Liver (tissue), 9 donors: ENCODE data around the gene E2F8. TPM values are rescaled to one million over a fixed set of nuclear protein-coding genes. Genes with fewer than 3 reads are reported as not detected.

Source experiments
- DNase-seq: peaks from one replicate; pipeline ENCODE4 v3.0.0-alpha.2; 2017; ENCODE audit warnings: low spot score
- H3K27ac ChIP-seq, 2 donors: one replicate each; pipeline ENCODE4 v1.7.0; 2013; ENCODE audit warnings: inconsistent platforms in 2 of 2, low read length in 2 of 2, control low read depth in 1 of 2, low read depth in 1 of 2, mild to moderate bottlenecking in 1 of 2
- H3K27me3 ChIP-seq, 4 donors: one replicate each; pipeline versions ENCODE4 v1.6.1 to v1.7.0; 2013; ENCODE audit warnings: low read length in 3 of 4, inconsistent platforms in 1 of 4, mild to moderate bottlenecking in 1 of 4, moderate library complexity in 1 of 4; ENCODE audit not compliant: control insufficient read depth in 4 of 4, insufficient read depth in 4 of 4
- H3K36me3 ChIP-seq, 4 donors: one replicate each; pipeline versions ENCODE4 v1.6.1 to v1.7.0; 2013; ENCODE audit warnings: low read length in 3 of 4, mild to moderate bottlenecking in 3 of 4, low read depth in 1 of 4, moderate library complexity in 1 of 4; ENCODE audit not compliant: control insufficient read depth in 4 of 4, insufficient read depth in 3 of 4
- H3K4me1 ChIP-seq, 4 donors: one replicate each; pipeline versions ENCODE4 v1.6.1 to v1.7.0; 2013; ENCODE audit warnings: low read length in 3 of 4, mild to moderate bottlenecking in 3 of 4, moderate library complexity in 1 of 4; ENCODE audit not compliant: control insufficient read depth in 4 of 4, insufficient read depth in 4 of 4
- H3K4me3 ChIP-seq, 3 donors: one replicate each; pipeline versions ENCODE4 v1.6.1 to v1.7.0; 2013; ENCODE audit warnings: low read length in 3 of 3, control low read depth in 1 of 3, low read depth in 1 of 3, mild to moderate bottlenecking in 1 of 3
- H3K9ac ChIP-seq, 2 donors: one replicate each; pipeline ENCODE4 v1.7.0; 2013; ENCODE audit warnings: low read length in 2 of 2, mild to moderate bottlenecking in 2 of 2, moderate library complexity in 2 of 2, control low read depth in 1 of 2, low read depth in 1 of 2
- H3K9me3 ChIP-seq, 4 donors: one replicate each; pipeline versions ENCODE4 v1.6.1 to v1.7.0; 2013; ENCODE audit warnings: low read length in 3 of 4; ENCODE audit not compliant: control insufficient read depth in 4 of 4
- EGR1 ChIP-seq, 2 donors: IDR thresholded peaks; 2 replicates each; pipeline ENCODE4 v1.6.1; 2016 to 2018; ENCODE audit warnings: antibody characterized with exemption in 2 of 2, low read depth in 2 of 2
- FOXA1 ChIP-seq: IDR thresholded peaks from 2 replicates; pipeline ENCODE4 v1.6.1; 2016; ENCODE audit warnings: antibody characterized with exemption
- FOXA2 ChIP-seq: IDR thresholded peaks from 2 replicates; pipeline ENCODE4 v1.6.1; 2016; ENCODE audit warnings: antibody characterized with exemption
- GABPA ChIP-seq, 2 donors: IDR thresholded peaks in 1 of 2; conservative IDR thresholded peaks in 1 of 2; 2 replicates each; pipeline ENCODE4 v1.6.1; 2016; ENCODE audit warnings: antibody characterized with exemption in 2 of 2, mild to moderate bottlenecking in 1 of 2, moderate library complexity in 1 of 2
- HNF4A ChIP-seq, 2 donors: conservative IDR thresholded peaks; 2 replicates each; pipeline ENCODE4 v1.6.1; 2016; ENCODE audit warnings: antibody characterized with exemption in 2 of 2, mild to moderate bottlenecking in 2 of 2
- HNF4G ChIP-seq: IDR thresholded peaks from 2 replicates; pipeline ENCODE4 v1.6.1; 2016; ENCODE audit warnings: antibody characterized with exemption
- JUND ChIP-seq, 2 donors: IDR thresholded peaks; 2 replicates each; pipeline ENCODE4 v1.6.1; 2016; ENCODE audit warnings: antibody characterized with exemption in 2 of 2
- NR2F2 ChIP-seq: IDR thresholded peaks from 2 replicates; pipeline ENCODE4 v1.6.1; 2016; ENCODE audit warnings: antibody characterized with exemption
- RAD21 ChIP-seq, 2 donors: IDR thresholded peaks; 2 replicates each; pipeline ENCODE4 v1.6.1; 2016; ENCODE audit warnings: antibody characterized with exemption in 2 of 2, mild to moderate bottlenecking in 2 of 2
- RXRA ChIP-seq, 2 donors: IDR thresholded peaks; 2 replicates each; pipeline ENCODE4 v1.6.1; 2017 to 2018; ENCODE audit warnings: antibody characterized with exemption in 2 of 2, mild to moderate bottlenecking in 1 of 2
- SP1 ChIP-seq: IDR thresholded peaks from 2 replicates; pipeline ENCODE4 v1.6.1; 2018; ENCODE audit warnings: antibody characterized with exemption, mild to moderate bottlenecking
- TAF1 ChIP-seq: conservative IDR thresholded peaks from 2 replicates; pipeline ENCODE4 v1.6.1; 2016; ENCODE audit warnings: antibody characterized with exemption, mild to moderate bottlenecking
- YY1 ChIP-seq: IDR thresholded peaks from 2 replicates; pipeline ENCODE4 v1.6.1; 2016; ENCODE audit warnings: antibody characterized with exemption, mild to moderate bottlenecking
- WGBS: extraction: QIAGEN DNeasy Blood & Tissue Kit; methylation state at CpG from one replicate; pipeline ENCODE4 v1.1.7; 2013; 5-methylcytosine and 5-hydroxymethylcytosine counted together
- polyA plus RNA-seq, 2 donors: library from polyadenylated mRNA; stranded (reverse) in 1 of 2; unstranded in 1 of 2; fragments of 200-250 nt in 1 of 2; fragments of >200 nt in 1 of 2; fragmentation: Nextera tagmentation in 1 of 2; extraction: Ambion mirVana in 1 of 2; gene quantifications; one replicate each; pipeline versions ENCODE4 v1.2.1 to v1.2.3, GENCODE V29; 2013 to 2015
- total RNA-seq, 2 donors: library from RNA; depleted of rRNA; stranded (reverse); fragments of >200 nt; gene quantifications; one replicate each; pipeline ENCODE4 v1.2.3, GENCODE V29; 2014
- TF ChIP-seq, protein P1 (sequence below): IDR thresholded peaks from 2 replicates; pipeline ENCODE4 v1.6.1; 2016; ENCODE audit warnings: antibody characterized with exemption, mild to moderate bottlenecking
- TF ChIP-seq, protein P2 (sequence below): IDR thresholded peaks from 2 replicates; pipeline ENCODE4 v1.6.1; 2016; ENCODE audit warnings: antibody characterized with exemption
- TF ChIP-seq, protein P3 (sequence below): IDR thresholded peaks from 2 replicates; pipeline ENCODE4 v1.6.1; 2016; ENCODE audit warnings: antibody characterized with exemption
- TF ChIP-seq, protein P4 (sequence below): fragments of 150-350 bp; IDR thresholded peaks from 2 replicates; pipeline ENCODE4 v1.5.1; 2017; ENCODE audit warnings: improper control_type of control experiment, low read depth, low read length; ENCODE audit not compliant: missing input control
- TF ChIP-seq, protein P5 (sequence below): IDR thresholded peaks from 2 replicates; pipeline ENCODE4 v1.6.1; 2016; ENCODE audit warnings: antibody characterized with exemption
- donor health status: healthy.
- donor health status: healthy.
- donor health status: healthy.
- donor health status: healthy.
- donor health status: healthy.

Gene E2F8
- total and polyA plus RNA-seq, 4 donors, result 0.14 to 9.6 (median 0.66) TPM; not detected in 1

DNA sequence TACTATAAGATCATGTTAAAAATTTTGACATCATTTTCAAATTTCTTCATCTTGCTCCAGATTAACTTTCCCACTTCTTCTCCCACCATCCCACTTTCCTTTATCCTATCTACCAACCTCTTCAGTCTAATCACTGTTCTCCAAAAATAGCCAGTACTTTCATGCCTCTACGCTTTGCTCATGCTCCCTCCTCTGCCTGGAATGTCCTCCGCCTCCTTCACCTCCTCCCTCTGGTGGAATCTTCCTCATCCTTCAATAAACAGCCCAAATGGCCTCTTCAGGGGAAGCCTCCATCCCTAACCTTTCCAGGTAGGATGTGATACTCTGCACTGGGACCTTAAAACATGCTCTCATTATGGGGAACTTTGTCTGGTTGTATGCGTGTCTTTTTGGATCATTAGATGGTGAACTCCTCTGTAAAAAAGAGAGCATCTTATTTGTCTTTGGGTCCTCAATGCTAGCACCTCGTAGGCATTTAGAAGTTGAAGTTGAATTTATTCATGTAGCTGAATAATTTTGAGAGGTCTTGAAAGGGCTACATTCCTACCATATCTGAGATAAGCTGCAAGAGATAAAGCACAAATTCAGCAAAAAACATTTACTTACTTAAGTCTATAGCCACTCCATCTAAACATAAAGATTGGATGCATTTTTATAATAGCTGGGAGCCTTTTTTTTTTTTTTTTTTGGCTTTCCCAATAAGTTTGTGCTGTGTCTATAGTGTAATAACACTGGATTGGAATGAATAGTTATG, 31.0 kb downstream of the E2F8 start:
- no peak for DNase-seq
- H3K27me3 ChIP-seq, result peaks cover 0 to 2% (median 0%) of the 10 kb centered on the region in 4 donors
- 60% methylated on average over 4 of the region's 4 CpGs for WGBS

More for the DNA sequence above, 31.0 kb downstream of the E2F8 start:
- Histone ChIP-seq H3K4me3 (no peak overlapping the region), H3K9ac (no peak overlapping the region), H3K36me3 (no peaks in the 10 kb centered on the region), H3K27ac (no peak overlapping the region), H3K4me1 (no peaks in the 10 kb centered on the region), H3K9me3 (no peaks in the 10 kb centered on the region)
- TF ChIP-seq, protein P1, sequence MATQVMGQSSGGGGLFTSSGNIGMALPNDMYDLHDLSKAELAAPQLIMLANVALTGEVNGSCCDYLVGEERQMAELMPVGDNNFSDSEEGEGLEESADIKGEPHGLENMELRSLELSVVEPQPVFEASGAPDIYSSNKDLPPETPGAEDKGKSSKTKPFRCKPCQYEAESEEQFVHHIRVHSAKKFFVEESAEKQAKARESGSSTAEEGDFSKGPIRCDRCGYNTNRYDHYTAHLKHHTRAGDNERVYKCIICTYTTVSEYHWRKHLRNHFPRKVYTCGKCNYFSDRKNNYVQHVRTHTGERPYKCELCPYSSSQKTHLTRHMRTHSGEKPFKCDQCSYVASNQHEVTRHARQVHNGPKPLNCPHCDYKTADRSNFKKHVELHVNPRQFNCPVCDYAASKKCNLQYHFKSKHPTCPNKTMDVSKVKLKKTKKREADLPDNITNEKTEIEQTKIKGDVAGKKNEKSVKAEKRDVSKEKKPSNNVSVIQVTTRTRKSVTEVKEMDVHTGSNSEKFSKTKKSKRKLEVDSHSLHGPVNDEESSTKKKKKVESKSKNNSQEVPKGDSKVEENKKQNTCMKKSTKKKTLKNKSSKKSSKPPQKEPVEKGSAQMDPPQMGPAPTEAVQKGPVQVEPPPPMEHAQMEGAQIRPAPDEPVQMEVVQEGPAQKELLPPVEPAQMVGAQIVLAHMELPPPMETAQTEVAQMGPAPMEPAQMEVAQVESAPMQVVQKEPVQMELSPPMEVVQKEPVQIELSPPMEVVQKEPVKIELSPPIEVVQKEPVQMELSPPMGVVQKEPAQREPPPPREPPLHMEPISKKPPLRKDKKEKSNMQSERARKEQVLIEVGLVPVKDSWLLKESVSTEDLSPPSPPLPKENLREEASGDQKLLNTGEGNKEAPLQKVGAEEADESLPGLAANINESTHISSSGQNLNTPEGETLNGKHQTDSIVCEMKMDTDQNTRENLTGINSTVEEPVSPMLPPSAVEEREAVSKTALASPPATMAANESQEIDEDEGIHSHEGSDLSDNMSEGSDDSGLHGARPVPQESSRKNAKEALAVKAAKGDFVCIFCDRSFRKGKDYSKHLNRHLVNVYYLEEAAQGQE, result no peak
- TF ChIP-seq, protein P2, sequence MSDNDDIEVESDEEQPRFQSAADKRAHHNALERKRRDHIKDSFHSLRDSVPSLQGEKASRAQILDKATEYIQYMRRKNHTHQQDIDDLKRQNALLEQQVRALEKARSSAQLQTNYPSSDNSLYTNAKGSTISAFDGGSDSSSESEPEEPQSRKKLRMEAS, result no peak
- TF ChIP-seq, protein P3, sequence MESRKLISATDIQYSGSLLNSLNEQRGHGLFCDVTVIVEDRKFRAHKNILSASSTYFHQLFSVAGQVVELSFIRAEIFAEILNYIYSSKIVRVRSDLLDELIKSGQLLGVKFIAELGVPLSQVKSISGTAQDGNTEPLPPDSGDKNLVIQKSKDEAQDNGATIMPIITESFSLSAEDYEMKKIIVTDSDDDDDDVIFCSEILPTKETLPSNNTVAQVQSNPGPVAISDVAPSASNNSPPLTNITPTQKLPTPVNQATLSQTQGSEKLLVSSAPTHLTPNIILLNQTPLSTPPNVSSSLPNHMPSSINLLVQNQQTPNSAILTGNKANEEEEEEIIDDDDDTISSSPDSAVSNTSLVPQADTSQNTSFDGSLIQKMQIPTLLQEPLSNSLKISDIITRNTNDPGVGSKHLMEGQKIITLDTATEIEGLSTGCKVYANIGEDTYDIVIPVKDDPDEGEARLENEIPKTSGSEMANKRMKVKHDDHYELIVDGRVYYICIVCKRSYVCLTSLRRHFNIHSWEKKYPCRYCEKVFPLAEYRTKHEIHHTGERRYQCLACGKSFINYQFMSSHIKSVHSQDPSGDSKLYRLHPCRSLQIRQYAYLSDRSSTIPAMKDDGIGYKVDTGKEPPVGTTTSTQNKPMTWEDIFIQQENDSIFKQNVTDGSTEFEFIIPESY, result no peak
- TF ChIP-seq, protein P4, sequence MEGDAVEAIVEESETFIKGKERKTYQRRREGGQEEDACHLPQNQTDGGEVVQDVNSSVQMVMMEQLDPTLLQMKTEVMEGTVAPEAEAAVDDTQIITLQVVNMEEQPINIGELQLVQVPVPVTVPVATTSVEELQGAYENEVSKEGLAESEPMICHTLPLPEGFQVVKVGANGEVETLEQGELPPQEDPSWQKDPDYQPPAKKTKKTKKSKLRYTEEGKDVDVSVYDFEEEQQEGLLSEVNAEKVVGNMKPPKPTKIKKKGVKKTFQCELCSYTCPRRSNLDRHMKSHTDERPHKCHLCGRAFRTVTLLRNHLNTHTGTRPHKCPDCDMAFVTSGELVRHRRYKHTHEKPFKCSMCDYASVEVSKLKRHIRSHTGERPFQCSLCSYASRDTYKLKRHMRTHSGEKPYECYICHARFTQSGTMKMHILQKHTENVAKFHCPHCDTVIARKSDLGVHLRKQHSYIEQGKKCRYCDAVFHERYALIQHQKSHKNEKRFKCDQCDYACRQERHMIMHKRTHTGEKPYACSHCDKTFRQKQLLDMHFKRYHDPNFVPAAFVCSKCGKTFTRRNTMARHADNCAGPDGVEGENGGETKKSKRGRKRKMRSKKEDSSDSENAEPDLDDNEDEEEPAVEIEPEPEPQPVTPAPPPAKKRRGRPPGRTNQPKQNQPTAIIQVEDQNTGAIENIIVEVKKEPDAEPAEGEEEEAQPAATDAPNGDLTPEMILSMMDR, result no peak
- TF ChIP-seq JUND (IDR thresholded peaks at IDR 0.05) (no peak), NR2F2 (no peak), RXRA (IDR thresholded peaks at IDR 0.05) (no peak), HNF4G (no peak), GABPA (IDR thresholded peaks at IDR 0.05 in 1 of 2, conservative IDR thresholded peaks at IDR 0.05 in 1 of 2) (no peak), HNF4A (conservative IDR thresholded peaks at IDR 0.05) (no peak), FOXA1 (no peak), EGR1 (IDR thresholded peaks at IDR 0.05; ENCODE audit: low read depth in 2 of 2) (no peak), RAD21 (IDR thresholded peaks at IDR 0.05) (no peak), TAF1 (no peak), SP1 (no peak), FOXA2 (no peak), YY1 (no peak)
- TF ChIP-seq, protein P5, sequence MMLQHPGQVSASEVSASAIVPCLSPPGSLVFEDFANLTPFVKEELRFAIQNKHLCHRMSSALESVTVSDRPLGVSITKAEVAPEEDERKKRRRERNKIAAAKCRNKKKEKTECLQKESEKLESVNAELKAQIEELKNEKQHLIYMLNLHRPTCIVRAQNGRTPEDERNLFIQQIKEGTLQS, result no peak
